ENCODE measurements around the gene CXCR6.

Gene CXCR6

DNA sequence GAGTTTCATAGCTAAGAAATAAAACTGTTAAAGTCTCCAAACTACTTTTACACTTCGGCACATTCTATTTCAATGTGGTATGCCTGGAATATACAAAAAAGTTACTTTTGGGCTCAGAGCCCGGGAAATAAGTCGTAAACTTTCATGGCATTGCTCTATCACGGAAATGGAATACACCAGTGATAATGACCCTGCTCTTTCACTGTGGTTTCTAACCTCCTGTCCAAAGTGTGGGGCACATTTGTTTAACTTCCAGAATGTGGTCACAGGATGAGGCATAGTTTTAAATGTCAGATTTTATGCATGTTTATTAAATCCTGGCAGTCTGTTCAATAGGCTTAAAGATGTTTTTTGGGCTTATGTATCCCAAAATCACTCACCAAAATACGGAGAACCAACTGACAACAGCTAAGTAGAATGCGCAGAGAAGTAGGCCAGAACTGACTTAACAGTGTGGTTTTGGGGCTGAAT, 5.1 kb downstream of the CXCR6 start:
- Mint-ChIP-seq H3K36me3 (ENCODE audit: low read depth) (peaks cover 78% of the 10 kb centered on the region), H3K9me3 (no peaks in the 10 kb centered on the region), H3K27me3 (no peaks in the 10 kb centered on the region), H3K27ac (no peak overlapping the region), H3K4me3 (no peak overlapping the region), H3K4me1 (ENCODE audit: low read depth) (peaks cover 4% of the 10 kb centered on the region)
- intact Hi-C loops (cut with micrococcal nuclease) = no loop called here

DNA sequence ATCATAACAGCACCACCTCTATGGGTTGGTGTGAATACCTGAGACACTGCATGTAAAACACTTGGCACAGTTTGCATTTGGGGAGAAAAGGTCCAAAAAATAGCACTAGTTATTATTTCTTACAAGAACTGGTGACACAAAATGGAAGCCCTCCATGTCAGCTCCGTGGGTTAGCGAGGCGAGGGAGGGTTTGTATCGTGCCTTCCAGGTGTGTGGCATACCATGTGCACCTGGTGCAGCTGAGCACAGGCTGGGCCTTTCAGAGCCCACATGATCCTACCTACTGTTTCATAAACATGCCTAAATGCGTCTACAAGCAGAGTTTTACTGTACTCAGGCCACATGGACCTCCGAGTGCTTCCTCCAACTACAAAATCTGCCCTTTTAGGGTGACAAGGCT, 5.6 kb downstream of the CXCR6 start:
- Mint-ChIP-seq H3K4me1 (ENCODE audit: low read depth) (peaks cover 4% of the 10 kb centered on the region), H3K9me3 (no peaks in the 10 kb centered on the region), H3K36me3 (ENCODE audit: low read depth) (peaks cover 84% of the 10 kb centered on the region), H3K27me3 (no peaks in the 10 kb centered on the region), H3K4me3 (no peak overlapping the region), H3K27ac (no peak overlapping the region)
- intact Hi-C loops (cut with micrococcal nuclease) = no loop called here

DNA sequence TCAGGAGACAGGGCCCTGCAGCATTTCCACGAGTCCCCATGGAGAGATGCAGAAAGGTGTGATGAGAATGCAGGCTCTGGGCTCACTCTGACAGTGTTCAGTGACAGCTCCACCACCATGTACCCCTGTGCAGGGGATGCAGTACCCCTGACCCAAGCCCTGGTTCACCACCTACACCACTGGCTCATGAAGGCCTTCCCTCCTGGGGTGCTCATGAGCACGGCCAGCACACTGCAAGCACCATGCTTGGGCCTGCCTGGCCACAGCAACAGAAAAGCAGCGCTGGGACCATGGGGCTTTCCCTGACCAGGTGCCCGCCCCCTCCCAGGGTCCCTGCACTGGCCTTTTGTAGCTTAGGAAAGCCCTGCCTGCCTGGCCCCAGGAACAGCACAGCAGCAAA, 6.2 kb downstream of the CXCR6 start:
- no peak overlapping the region for H3K4me3 Mint-ChIP-seq
- H3K27ac Mint-ChIP-seq = no peak overlapping the region
- intact Hi-C loops (cut with micrococcal nuclease) = no loop called here

DNA sequence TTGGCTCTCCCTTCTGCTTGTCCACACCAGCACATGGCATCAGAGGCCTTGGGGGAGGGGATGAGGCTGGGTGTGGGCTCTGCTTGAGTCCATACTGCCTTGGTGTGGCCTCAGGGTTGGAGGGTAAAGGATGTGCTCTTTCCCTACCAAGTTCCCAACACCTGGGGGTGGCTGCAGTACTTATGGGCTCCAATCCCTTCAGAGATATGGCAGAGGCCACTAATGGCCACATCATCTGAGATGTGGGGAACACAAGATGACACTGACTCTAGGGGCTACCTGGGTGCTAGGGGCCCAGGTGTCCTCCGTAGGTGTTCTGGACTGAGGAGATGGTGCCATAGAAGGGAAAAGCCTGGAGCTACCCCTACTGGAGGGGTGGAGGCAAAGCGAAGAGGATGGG, 6.9 kb downstream of the CXCR6 start:
- H3K4me1 Mint-ChIP-seq (ENCODE audit: low read depth) = peaks cover 4% of the 10 kb centered on the region
- no peak overlapping the region for H3K27ac Mint-ChIP-seq
- no peaks in the 10 kb centered on the region for H3K9me3 Mint-ChIP-seq
- H3K4me3 Mint-ChIP-seq = no peak overlapping the region
- H3K36me3 Mint-ChIP-seq (ENCODE audit: low read depth) = peaks cover 93% of the 10 kb centered on the region
- intact Hi-C loops (cut with micrococcal nuclease) = no loop called here
- H3K27me3 Mint-ChIP-seq = no peaks in the 10 kb centered on the region

More for the DNA sequence above, 6.2 kb downstream of the CXCR6 start:
- H3K9me3 Mint-ChIP-seq = no peaks in the 10 kb centered on the region
- peaks cover 89% of the 10 kb centered on the region for H3K36me3 Mint-ChIP-seq (ENCODE audit: low read depth)
- no peaks in the 10 kb centered on the region for H3K27me3 Mint-ChIP-seq
- H3K4me1 Mint-ChIP-seq (ENCODE audit: low read depth) = peaks cover 4% of the 10 kb centered on the region

DNA sequence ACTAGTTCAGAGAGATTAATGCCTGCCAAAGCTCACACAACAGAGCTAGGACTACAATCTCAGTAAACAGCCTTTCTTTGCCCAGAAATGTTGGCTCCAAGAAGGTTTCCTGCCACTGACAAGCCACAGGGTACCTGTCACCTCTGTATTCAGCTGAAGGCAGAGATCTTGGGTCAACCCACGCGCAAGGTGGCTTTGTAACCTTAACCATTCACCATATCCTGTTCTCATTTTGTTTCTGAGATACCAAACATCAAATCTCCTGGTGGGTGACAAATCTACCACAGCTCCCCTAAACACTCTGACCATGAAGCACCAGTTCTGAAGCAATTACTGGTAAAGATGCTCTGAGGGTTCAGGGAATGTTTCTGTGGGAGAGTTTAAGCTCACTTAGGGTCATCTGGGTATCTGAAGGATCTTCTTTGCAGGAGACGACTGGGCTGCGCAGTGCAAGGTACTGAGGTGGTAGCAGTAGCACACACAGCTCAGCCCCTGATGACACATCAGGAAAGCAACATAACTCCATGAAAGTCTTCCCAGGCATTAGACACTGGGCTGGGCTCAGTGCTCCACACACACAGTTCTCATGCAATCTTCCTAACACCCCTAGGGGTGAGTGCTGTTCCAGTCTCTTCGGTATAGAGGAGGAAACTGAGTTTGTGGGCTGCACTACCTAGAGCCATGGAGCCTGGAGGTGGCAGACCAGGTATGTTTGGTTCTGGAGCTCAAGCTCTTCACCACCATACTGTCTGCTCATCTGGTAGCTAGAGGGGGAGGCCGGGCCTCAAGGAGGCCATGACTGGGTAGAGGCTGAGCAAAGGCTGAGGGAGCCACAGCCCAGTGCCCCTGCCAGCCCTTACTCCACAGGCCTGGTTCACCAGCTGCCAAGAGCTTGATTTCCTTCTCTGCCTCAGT, 7.7 kb downstream of the CXCR6 start:
- Mint-ChIP-seq H3K36me3 (ENCODE audit: low read depth) (peaks cover 93% of the 10 kb centered on the region), H3K27ac (no peak overlapping the region), H3K4me3 (no peak overlapping the region), H3K9me3 (no peaks in the 10 kb centered on the region), H3K4me1 (ENCODE audit: low read depth) (peaks cover 4% of the 10 kb centered on the region), H3K27me3 (no peaks in the 10 kb centered on the region)
- intact Hi-C loops (cut with micrococcal nuclease) = no loop called here

DNA sequence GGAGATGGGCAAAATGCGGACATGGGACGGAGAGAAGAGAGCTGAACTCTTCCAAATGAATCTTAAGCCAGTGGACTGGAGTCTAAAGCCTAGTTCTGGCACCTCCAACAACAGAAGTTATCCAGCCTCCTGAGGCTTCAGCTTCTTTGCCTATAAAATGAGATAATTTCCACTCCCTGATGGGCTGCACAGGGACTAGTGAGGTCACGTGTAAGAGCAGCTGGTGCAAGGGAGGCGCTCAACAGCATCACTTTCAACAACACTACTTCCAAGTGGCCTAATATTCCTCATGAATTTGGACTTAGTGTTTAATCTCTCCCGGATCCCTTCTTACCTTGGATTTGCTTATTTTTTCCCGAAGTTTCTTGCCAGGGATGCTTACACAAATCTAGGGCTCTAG, 8.7 kb downstream of the CXCR6 start:
- no peak overlapping the region for H3K27ac Mint-ChIP-seq

DNA sequence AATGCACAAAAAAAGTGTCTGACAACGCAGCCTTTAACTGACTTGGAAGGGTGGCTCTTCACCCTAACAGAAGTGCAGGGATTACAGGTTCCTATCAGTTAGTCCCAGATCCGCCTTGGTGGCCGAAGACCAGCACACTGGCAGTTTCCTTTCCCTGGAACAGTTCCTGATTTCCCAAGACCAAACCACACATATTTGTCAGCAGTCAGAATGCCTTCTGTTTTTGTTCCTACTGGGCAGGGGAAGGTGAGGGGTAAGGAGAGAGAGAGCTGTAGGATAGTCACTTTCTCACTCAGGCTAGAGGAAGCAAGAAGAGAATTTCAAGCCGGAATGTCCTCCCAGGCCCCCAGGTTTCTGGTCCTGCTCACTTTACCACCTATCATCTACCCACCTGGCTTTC, 9.2 kb downstream of the CXCR6 start:
- Mint-ChIP-seq H3K4me3 (no peak overlapping the region), H3K4me1 (ENCODE audit: low read depth) (peaks cover 4% of the 10 kb centered on the region), H3K27me3 (no peaks in the 10 kb centered on the region), H3K9me3 (no peaks in the 10 kb centered on the region), H3K27ac (no peak overlapping the region), H3K36me3 (ENCODE audit: low read depth) (peaks cover 88% of the 10 kb centered on the region)
- intact Hi-C loops (cut with micrococcal nuclease) = no loop called here

More for the DNA sequence above, 8.7 kb downstream of the CXCR6 start:
- H3K9me3 Mint-ChIP-seq = no peaks in the 10 kb centered on the region
- H3K4me3 Mint-ChIP-seq = no peak overlapping the region
- no peaks in the 10 kb centered on the region for H3K27me3 Mint-ChIP-seq
- peaks cover 88% of the 10 kb centered on the region for H3K36me3 Mint-ChIP-seq (ENCODE audit: low read depth)
- intact Hi-C loops (cut with micrococcal nuclease) = no loop called here
- peaks cover 4% of the 10 kb centered on the region for H3K4me1 Mint-ChIP-seq (ENCODE audit: low read depth)

DNA sequence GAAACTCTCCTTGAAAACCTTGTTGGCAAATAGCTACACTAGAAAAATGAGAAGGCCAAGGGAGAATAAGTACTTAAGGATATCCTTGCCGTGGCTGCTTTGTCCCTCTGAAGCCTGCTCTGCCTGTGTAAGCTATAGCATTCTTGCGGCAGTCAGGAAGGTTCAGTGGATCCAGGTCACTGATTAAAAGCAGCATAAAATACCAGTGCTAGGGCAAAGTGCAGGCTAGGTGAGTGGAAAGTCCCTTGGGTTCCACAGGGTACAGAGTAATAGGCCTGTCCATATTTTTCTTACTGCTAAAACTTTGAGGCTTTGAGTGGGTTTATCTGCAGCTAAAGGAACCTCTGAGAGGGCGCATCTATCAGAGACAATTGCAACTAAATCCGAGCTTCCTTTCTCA, 10.3 kb downstream of the CXCR6 start:
- Mint-ChIP-seq H3K27me3 (no peaks in the 10 kb centered on the region), H3K36me3 (ENCODE audit: low read depth) (peaks cover 88% of the 10 kb centered on the region), H3K9me3 (no peaks in the 10 kb centered on the region), H3K27ac (no peak overlapping the region), H3K4me3 (no peak overlapping the region), H3K4me1 (ENCODE audit: low read depth) (peaks cover 7% of the 10 kb centered on the region)
- intact Hi-C loops (cut with micrococcal nuclease) = no loop called here

DNA sequence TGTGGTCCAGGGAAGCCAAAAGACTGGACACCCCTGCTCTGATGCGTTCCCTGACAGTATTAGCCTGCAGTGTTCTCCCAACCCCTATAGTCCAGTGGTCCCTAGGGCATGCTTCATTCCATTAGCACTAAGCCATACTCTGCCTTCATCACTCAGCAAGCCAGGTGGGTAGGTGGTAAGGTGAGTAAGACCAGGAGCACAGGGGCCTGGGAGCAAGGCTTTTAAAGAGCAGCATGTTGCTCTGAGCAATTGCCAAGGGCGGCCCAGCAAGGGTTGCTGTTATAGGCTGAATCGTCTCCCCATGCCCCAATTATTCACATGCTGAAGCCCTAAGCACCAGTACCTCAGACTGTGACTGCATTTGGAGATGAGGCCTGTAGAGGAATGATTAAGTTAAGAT, 11.0 kb downstream of the CXCR6 start:
- H3K4me1 Mint-ChIP-seq (ENCODE audit: low read depth) = peaks cover 7% of the 10 kb centered on the region
- H3K9me3 Mint-ChIP-seq = no peaks in the 10 kb centered on the region
- peaks cover 90% of the 10 kb centered on the region for H3K36me3 Mint-ChIP-seq (ENCODE audit: low read depth)
- H3K4me3 Mint-ChIP-seq = no peak overlapping the region
- intact Hi-C loops (cut with micrococcal nuclease) = no loop called here
- H3K27me3 Mint-ChIP-seq = no peaks in the 10 kb centered on the region
- H3K27ac Mint-ChIP-seq = no peak overlapping the region

DNA sequence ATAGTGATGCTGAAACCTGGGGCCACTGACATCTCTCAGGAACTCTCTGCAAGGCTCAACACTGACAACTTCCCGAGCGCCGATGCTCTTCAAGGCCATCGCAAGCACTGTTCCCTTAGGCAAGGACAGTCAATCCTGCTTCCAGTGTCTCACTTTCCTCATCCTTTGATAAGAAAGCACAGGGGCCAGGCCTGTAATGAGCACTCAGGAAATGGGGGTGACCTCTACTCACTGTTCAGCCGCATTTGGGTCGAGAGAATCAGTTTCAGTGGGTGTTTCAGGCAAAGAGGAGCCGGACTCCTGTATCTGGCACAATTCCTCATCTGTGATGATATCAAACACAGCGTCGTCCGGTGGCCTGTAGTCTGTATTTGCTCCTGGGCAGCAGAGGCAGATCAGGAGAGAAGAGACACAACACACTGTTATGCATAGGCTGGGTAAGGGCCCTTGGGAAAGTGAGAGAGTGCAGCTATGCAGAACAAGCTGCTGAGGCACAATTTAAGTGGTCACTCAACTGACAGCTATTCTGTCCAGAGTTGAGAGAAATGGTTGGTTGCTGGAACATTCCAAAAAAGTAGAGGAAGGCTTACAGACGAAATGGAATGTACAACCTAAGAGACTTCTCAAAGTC, 11.9 kb downstream of the CXCR6 start:
- H3K27ac Mint-ChIP-seq = no peak overlapping the region
- peaks cover 90% of the 10 kb centered on the region for H3K36me3 Mint-ChIP-seq (ENCODE audit: low read depth)
- no peaks in the 10 kb centered on the region for H3K9me3 Mint-ChIP-seq
- intact Hi-C loops (cut with micrococcal nuclease) = no loop called here
- no peaks in the 10 kb centered on the region for H3K27me3 Mint-ChIP-seq
- no peak overlapping the region for H3K4me3 Mint-ChIP-seq
- H3K4me1 Mint-ChIP-seq (ENCODE audit: low read depth) = peaks cover 7% of the 10 kb centered on the region

DNA sequence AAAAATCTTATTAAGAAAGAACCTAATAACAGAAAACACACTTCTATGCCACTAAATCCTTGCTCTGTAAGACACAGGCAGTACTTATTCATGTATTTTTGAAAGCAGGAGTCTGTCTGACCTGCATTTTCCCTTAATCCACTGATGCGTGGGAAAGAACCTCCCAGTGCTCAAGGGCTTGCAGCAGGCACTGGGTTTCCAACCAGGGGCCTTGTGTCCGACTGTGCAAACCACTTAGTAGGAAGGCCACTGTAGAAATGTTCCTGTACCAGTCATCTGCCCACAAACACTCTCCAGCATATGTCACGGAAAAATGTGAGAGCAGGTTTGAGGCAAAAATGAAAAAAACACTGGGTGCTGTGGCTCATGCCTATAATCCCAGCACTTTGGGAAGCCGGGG, 12.4 kb downstream of the CXCR6 start:
- no peak overlapping the region for H3K4me3 Mint-ChIP-seq
- no peaks in the 10 kb centered on the region for H3K9me3 Mint-ChIP-seq
- intact Hi-C loops (cut with micrococcal nuclease) = no loop called here
- H3K27ac Mint-ChIP-seq = no peak overlapping the region
- no peaks in the 10 kb centered on the region for H3K27me3 Mint-ChIP-seq
- H3K36me3 Mint-ChIP-seq (ENCODE audit: low read depth) = peaks cover 93% of the 10 kb centered on the region
- H3K4me1 Mint-ChIP-seq (ENCODE audit: low read depth) = peaks cover 7% of the 10 kb centered on the region

DNA sequence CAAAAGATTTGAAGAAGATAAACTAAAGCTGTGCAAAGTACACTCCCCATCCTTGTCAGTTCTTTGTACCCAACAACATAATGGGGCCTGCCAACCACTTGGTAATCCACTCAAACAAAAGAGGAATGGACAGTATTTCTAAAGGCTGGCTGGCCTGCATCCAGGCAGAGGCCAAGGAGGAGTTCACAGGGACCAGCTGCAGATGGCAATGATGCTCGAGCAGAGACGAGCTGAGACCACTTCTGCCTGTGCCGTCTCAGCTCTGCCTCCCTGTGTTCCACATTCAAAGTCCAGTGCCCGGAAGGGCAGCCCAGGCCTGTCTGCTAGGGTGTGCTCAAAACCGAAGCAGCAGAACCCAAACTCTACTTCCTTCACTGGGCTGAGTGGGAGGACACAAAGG, 14.3 kb downstream of the CXCR6 start:
- peaks cover 93% of the 10 kb centered on the region for H3K36me3 Mint-ChIP-seq (ENCODE audit: low read depth)

DNA sequence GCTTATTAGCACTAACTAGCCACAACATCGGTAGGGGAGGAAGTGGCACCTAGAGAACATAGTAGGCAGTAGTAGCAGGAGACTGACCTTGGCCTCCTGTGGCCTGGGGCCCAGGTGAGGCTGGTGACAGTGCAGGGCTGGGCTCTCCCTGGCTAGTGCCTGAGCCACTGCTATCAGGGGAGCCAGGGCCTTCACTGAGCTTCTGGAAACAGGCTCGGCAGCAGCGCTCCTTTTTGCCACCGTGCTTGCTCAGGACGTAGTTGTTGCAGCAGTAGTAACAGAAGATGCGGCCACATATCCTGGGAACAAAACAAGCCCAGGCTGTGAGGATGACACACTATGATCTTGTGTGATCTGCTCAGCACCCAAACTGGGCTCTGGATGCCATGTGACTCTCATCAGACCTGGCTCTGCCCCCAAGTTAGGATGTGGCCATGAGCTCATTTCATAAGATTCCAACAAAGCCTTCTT, 15.1 kb downstream of the CXCR6 start:
- no peak overlapping the region for H3K4me3 Mint-ChIP-seq
- intact Hi-C loops (cut with micrococcal nuclease) = no loop called here
- no peaks in the 10 kb centered on the region for H3K27me3 Mint-ChIP-seq
- H3K4me1 Mint-ChIP-seq (ENCODE audit: low read depth) = peaks cover 7% of the 10 kb centered on the region
- H3K27ac Mint-ChIP-seq = no peak overlapping the region
- H3K36me3 Mint-ChIP-seq (ENCODE audit: low read depth) = peaks cover 93% of the 10 kb centered on the region
- H3K9me3 Mint-ChIP-seq = no peaks in the 10 kb centered on the region

More for the DNA sequence above, 14.3 kb downstream of the CXCR6 start:
- H3K4me1 Mint-ChIP-seq (ENCODE audit: low read depth) = peaks cover 7% of the 10 kb centered on the region
- H3K27me3 Mint-ChIP-seq = no peaks in the 10 kb centered on the region
- no peaks in the 10 kb centered on the region for H3K9me3 Mint-ChIP-seq
- H3K4me3 Mint-ChIP-seq = no peak overlapping the region
- intact Hi-C loops (cut with micrococcal nuclease) = no loop called here
- no peak overlapping the region for H3K27ac Mint-ChIP-seq

DNA sequence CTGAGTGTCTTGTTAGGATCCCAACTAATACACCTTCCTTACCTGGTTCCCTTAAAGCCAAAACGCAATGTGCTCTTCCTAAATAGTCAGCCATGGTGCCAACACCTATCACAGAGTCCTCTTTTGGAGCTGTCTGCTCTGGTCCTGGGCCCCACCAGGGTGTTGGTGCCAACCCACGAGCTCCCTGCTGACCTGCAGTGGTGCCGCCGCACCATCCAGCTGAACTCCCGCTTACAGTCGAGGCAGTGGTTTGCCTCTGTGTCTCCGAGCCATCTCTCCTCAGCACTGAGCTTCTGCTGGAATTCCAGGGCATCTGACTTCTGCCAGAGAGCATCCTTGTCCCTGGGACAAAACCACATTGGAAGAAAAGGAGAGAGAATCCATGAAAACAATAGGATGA, 15.9 kb downstream of the CXCR6 start:
- Mint-ChIP-seq H3K4me3 (no peak overlapping the region), H3K9me3 (no peaks in the 10 kb centered on the region), H3K4me1 (ENCODE audit: low read depth) (peaks cover 7% of the 10 kb centered on the region), H3K27me3 (no peaks in the 10 kb centered on the region), H3K27ac (no peak overlapping the region), H3K36me3 (ENCODE audit: low read depth) (peaks cover 93% of the 10 kb centered on the region)
- intact Hi-C loops (cut with micrococcal nuclease) = no loop called here
